CD4-positive, alpha-beta T cell (primary cell): ENCODE results near the gene MPO. TPM values are rescaled to one million over a fixed set of nuclear protein-coding genes. Genes with fewer than 3 reads are reported as not detected.
A peak's percentile ranks its signal among the peaks of the same experiment; 100 is the strongest.

Experiments
- ATAC-seq: fragments of 200-7000 bp; cut with Tn5 transposase; one replicate; pipeline ENCODE4 v1.10.0; 2022; ENCODE audit warnings: mild to moderate bottlenecking; ENCODE audit not compliant: poor library complexity
- CTCF ChIA-PET: fragments of 350-600 bp; sonication (Branson Sonifier 250); formaldehyde crosslinking; loops from one replicate; lab custom pipeline; 2021; ENCODE audit warnings: antibody characterized with exemption, inconsistent platforms; lab: Charles Lee
- POLR2A ChIA-PET: fragments of 350-600 bp; sonication (Branson Sonifier 250); formaldehyde crosslinking; loops from one replicate; lab custom pipeline; 2021; ENCODE audit warnings: antibody characterized with exemption, inconsistent platforms; lab: Charles Lee
- DNase-seq, 14 experiments: peaks; one replicate each; pipeline ENCODE4 v3.0.0-alpha.2; 2013 to 2020; ENCODE audit warnings: mixed read lengths in 2 of 14
- H3K27ac ChIP-seq, 2 donors: one replicate each; pipeline versions ENCODE4 v1.5.1 to v1.7.0; 2013; ENCODE audit warnings: low read length in 2 of 2, low read depth in 1 of 2, mild to moderate bottlenecking in 1 of 2
- H3K27me3 ChIP-seq, 2 experiments: 1 replicate in 1 of 2; 2 replicates in 1 of 2; pipeline versions ENCODE4 v1.6.1 to v1.7.0; 2013; ENCODE audit warnings: low read length in 2 of 2, control low read depth in 1 of 2, mild to moderate bottlenecking in 1 of 2, moderate library complexity in 1 of 2; ENCODE audit not compliant: insufficient read depth in 2 of 2, control insufficient read depth in 1 of 2
- H3K36me3 ChIP-seq: one replicate; pipeline ENCODE4 v1.6.1; 2013; ENCODE audit warnings: low read length, control low read depth; ENCODE audit not compliant: insufficient read depth
- H3K4me1 ChIP-seq: one replicate; pipeline ENCODE4 v1.6.1; 2013; ENCODE audit warnings: low read length, control low read depth; ENCODE audit not compliant: insufficient read depth
- H3K4me3 ChIP-seq: one replicate; pipeline ENCODE4 v1.5.1; 2013; ENCODE audit warnings: mild to moderate bottlenecking, low read length, moderate library complexity
- H3K9me3 ChIP-seq, 2 experiments: 1 replicate in 1 of 2; 2 replicates in 1 of 2; pipeline versions ENCODE4 v1.6.1 to v1.7.0; 2013; ENCODE audit warnings: low read length in 2 of 2, mild to moderate bottlenecking in 2 of 2, control low read depth in 1 of 2, moderate library complexity in 1 of 2; ENCODE audit not compliant: control insufficient read depth in 1 of 2, insufficient read depth in 1 of 2
- H3K27ac Mint-ChIP-seq: one replicate; pipeline ENCODE4 v1.8.0; 2020; ENCODE audit warnings: mixed read lengths
- H3K27me3 Mint-ChIP-seq: one replicate; pipeline ENCODE4 v1.8.0; 2021; ENCODE audit warnings: mixed read lengths
- H3K36me3 Mint-ChIP-seq: one replicate; pipeline ENCODE4 v1.8.0; 2021; ENCODE audit warnings: low read depth, mixed read lengths
- H3K4me1 Mint-ChIP-seq: one replicate; pipeline ENCODE4 v1.8.0; 2021; ENCODE audit warnings: low read depth, mixed read lengths
- H3K4me3 Mint-ChIP-seq: one replicate; pipeline ENCODE4 v1.8.0; 2020; ENCODE audit warnings: mild to moderate bottlenecking, mixed read lengths
- H3K9me3 Mint-ChIP-seq: one replicate; pipeline ENCODE4 v1.8.0; 2020; ENCODE audit warnings: mixed read lengths
- intact Hi-C, 2 experiments: fragments of 100-400 bp; cut with DNase I in 1 of 2; cut with micrococcal nuclease in 1 of 2; formaldehyde crosslinking; loops; one replicate each; pipeline versions ENCODE4 v1.15.1 to v1.9.0; 2023 to 2025; cut with DNase I, micrococcal nuclease
- total RNA-seq, 174 experiments: library from RNA in 2 of 174; stranded (reverse) in 2 of 174; gene quantifications; one replicate each; pipeline ENCODE4 v1.2.3 and lab custom pipeline; 2021 to 2026
- TF ChIP-seq, protein P1 (sequence below): fragments of 200-600 bp; IDR thresholded peaks from one replicate; pipeline ENCODE4 v1.8.0; 2022; ENCODE audit warnings: antibody characterized with exemption, mild to moderate bottlenecking

Gene MPO
- total RNA-seq, 2 experiments from 2014 or later: 0.77 TPM; not detected in 1

DNA sequence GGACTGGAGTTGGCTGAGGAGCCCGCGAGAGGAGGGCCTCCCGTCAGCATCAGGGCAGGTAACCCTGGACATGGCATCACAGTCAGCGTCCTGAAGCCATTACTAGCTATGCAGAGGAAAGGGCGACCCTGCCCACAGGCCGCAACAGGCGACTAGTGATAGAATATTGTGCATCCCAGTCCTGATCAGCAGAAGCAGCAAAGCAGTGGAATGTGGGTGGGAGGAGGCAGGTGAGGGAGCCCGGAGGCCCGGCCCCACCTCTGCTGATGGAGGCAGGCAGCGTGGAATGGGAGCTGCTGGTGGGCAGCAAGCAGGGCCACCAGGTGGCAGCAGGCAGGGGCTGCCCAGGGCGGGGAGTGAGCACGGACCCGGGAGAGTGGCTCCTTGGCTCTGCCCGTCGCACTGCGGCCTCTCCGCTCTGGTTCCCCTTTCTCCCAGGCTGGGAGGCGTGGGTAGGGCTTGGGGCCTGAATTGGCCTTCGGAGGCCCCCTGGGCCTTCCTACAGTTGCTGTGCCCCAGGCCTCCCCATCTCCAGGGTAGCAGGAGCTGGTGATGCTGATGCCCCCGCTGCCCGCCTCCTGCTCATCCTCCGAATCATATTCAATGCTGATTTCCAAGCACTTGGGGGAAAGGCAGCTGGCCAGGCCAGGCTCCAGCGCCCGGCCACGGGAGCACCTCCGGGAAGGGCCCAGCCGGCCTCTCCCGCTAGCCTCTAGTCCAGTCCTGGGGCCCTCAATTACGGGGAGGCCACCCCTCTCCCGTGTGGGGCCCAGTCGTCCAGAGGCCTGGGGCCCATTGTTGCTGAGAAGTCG lies 27.6 kb upstream of the MPO start:
- Mint-ChIP-seq H3K9me3 (no peaks in the 10 kb centered on the region), H3K4me1 (peaks cover 6% of the 10 kb centered on the region), H3K27ac (no peak overlapping the region), H3K4me3 (no peak overlapping the region), H3K36me3 (no peaks in the 10 kb centered on the region), H3K27me3 (no peaks in the 10 kb centered on the region)
- H3K4me3 ChIP-seq: no peak overlapping the region
- H3K4me1 ChIP-seq: peaks cover 8% of the 10 kb centered on the region
- ChIA-PET CTCF (interaction anchor here (1.3 to 1.8 kb wide), 2 partner anchors 9 to 36 kb away, joined by 3 to 10 read pairs; no protein-coding TSS in a partner anchor), POLR2A (interaction anchor here (1.5 kb wide), 1 partner anchor 43 kb away, joined by 3 read pairs; the partner anchor contains the start of gene SUPT4H1)
- no peaks in the 10 kb centered on the region for H3K27me3 ChIP-seq
- DNase-seq (peak in 2 of 14 experiments; percentile 40 to 41), ATAC-seq (no peak)
- intact Hi-C loops: no loop called here
- TF ChIP-seq, protein P1, sequence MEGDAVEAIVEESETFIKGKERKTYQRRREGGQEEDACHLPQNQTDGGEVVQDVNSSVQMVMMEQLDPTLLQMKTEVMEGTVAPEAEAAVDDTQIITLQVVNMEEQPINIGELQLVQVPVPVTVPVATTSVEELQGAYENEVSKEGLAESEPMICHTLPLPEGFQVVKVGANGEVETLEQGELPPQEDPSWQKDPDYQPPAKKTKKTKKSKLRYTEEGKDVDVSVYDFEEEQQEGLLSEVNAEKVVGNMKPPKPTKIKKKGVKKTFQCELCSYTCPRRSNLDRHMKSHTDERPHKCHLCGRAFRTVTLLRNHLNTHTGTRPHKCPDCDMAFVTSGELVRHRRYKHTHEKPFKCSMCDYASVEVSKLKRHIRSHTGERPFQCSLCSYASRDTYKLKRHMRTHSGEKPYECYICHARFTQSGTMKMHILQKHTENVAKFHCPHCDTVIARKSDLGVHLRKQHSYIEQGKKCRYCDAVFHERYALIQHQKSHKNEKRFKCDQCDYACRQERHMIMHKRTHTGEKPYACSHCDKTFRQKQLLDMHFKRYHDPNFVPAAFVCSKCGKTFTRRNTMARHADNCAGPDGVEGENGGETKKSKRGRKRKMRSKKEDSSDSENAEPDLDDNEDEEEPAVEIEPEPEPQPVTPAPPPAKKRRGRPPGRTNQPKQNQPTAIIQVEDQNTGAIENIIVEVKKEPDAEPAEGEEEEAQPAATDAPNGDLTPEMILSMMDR: no peak
- peaks cover 16% of the 10 kb centered on the region for H3K36me3 ChIP-seq
- no peak overlapping the region for H3K27ac ChIP-seq
- H3K9me3 ChIP-seq: no peaks in the 10 kb centered on the region

DNA sequence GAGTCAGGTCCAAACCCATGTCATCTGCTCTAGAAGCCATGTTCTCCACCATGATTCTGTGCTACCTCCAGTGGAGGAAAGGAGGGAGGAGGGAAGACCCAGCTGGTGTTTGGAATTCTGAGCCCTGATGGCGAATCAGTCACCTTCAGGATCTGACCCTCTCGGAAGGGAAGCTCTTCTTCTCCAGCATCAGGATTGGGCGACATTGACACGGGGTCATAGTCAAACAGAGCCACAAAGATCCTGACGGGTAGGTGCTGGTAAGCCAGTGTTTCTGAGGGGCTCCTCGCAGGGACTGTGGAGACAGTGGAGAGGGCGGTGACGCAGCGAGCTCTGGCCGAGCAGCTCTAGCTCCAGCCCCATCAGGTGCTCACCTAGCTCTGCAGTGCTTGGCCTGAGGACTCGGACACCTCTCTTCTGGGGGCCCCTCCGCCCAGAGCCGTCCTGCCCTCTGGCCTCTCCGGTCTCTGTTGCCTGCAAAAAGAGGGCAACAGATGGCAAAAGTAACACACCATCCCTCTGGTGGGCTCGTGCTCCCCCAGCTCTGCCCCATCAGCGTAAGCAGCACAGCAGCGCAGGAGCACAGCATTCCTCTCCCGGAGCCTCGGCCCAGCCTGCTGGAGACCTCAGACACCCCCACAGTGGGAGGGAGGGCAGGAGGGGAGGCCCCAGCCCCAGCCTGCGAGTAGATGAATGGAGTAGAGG lies 26.9 kb upstream of the MPO start:
- Mint-ChIP-seq H3K27ac (no peak overlapping the region), H3K36me3 (no peaks in the 10 kb centered on the region), H3K9me3 (no peaks in the 10 kb centered on the region), H3K27me3 (no peaks in the 10 kb centered on the region), H3K4me3 (no peak overlapping the region), H3K4me1 (peaks cover 6% of the 10 kb centered on the region)
- ChIA-PET CTCF (interaction anchor here (1.3 to 1.8 kb wide), 2 partner anchors 10 to 37 kb away, joined by 3 to 10 read pairs; no protein-coding TSS in a partner anchor), POLR2A (interaction anchor here (1.5 kb wide), 1 partner anchor 44 kb away, joined by 3 read pairs; the partner anchor contains the start of gene SUPT4H1)
- no peak for ATAC-seq
- peaks cover 16% of the 10 kb centered on the region for H3K36me3 ChIP-seq
- H3K9me3 ChIP-seq: no peaks in the 10 kb centered on the region
- peaks cover 8% of the 10 kb centered on the region for H3K4me1 ChIP-seq
- TF ChIP-seq, protein P1: no peak
- no peak overlapping the region for H3K4me3 ChIP-seq
- peak in 1 of 14 experiments; percentile 16 for DNase-seq
- intact Hi-C loops: no loop called here
- no peaks in the 10 kb centered on the region for H3K27me3 ChIP-seq
- H3K27ac ChIP-seq: no peak overlapping the region

DNA sequence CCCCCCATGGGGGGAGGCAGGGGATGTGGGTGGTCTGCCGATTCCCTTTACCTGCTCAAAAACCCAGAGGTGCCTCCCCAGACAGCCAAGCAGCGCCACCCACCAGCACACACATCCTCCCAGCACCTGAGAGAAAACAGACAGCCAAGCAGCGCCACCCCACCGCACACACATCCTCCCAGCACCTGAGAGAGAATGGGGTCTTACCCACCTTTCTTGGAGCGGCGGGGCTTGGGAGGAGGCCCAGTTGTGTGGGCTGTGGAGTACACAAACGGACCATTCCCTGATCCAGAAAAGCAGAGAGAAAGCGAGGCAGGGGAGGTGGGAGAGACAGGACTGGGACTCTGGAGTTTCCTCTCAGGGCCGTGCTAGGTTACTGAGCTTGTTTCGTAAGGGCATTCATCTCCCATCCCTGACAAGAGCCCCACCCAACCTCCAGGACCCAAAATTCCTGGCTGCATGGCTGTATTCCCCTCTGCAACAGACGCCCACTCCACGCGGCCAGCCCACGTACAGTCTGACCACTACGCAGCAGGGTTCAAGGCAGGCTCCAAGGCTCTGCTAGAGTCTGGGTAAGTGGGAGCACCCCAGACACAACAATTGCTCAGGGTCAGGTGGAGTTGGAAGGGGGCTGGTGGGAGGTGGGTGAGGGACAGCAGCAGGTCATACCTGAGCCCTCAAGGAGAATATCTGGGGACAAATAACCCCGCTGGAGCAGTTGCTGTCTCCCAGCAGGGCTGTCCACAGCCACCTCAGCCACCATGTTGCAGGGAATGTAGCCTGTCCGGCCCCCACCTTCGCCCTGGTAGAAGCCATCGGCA lies 25.6 kb upstream of the MPO start:
- Histone ChIP-seq H3K4me3 (no peak overlapping the region), H3K4me1 (peaks cover 8% of the 10 kb centered on the region), H3K36me3 (peaks cover 14% of the 10 kb centered on the region), H3K27ac (no peak overlapping the region), H3K9me3 (no peaks in the 10 kb centered on the region), H3K27me3 (no peaks in the 10 kb centered on the region)
- Mint-ChIP-seq H3K9me3 (no peaks in the 10 kb centered on the region), H3K27ac (no peak overlapping the region), H3K27me3 (no peaks in the 10 kb centered on the region), H3K36me3 (no peaks in the 10 kb centered on the region), H3K4me1 (peaks cover 6% of the 10 kb centered on the region), H3K4me3 (no peak overlapping the region)
- intact Hi-C loops: no loop called here
- DNase-seq (peak in 1 of 14 experiments; percentile 3), ATAC-seq (no peak)
- ChIA-PET POLR2A (interaction anchor here (1.7 kb wide), 1 partner anchor 22 kb away, joined by 4 read pairs; the partner anchor contains the start of gene TSPOAP1), CTCF (no interaction called here)
- TF ChIP-seq, protein P1: no peak
